Neural progenitor cell (in vitro differentiated cells): Measurements from ENCODE around the gene HK1. TPM values are rescaled to one million over a fixed set of nuclear protein-coding genes. Genes with fewer than 3 reads are reported as not detected.

Experiments used
- DNase-seq: peaks from one replicate; pipeline ENCODE4 v3.0.0-alpha.2; 2016; ENCODE audit warnings: low spot score
- H2AFZ ChIP-seq: fragments of 200-600 bp; sonication (generic); replicated peaks from 2 replicates; pipeline ENCODE4 v1.6.1; 2016; ENCODE audit warnings: antibody characterized with exemption
- H3F3A ChIP-seq: fragments of 200-600 bp; sonication (generic); 2 replicates; pipeline ENCODE4 v1.6.1; 2016; ENCODE audit warnings: antibody characterized with exemption, low read depth
- H3K27ac ChIP-seq: fragments of 200-600 bp; sonication (generic); 2 replicates; pipeline ENCODE4 v1.5.1; 2016; ENCODE audit warnings: mild to moderate bottlenecking
- H3K27me3 ChIP-seq: fragments of 200-600 bp; sonication (generic); 2 replicates; pipeline ENCODE4 v1.6.1; 2016; ENCODE audit warnings: mild to moderate bottlenecking, moderate library complexity
- H3K36me3 ChIP-seq: fragments of 200-600 bp; sonication (generic); 2 replicates; pipeline ENCODE4 v1.5.1; 2016
- H3K4me1 ChIP-seq: fragments of 200-600 bp; sonication (generic); 2 replicates; pipeline ENCODE4 v1.6.1; 2016; ENCODE audit warnings: mixed run types
- H3K4me2 ChIP-seq: fragments of 200-600 bp; sonication (generic); 2 replicates; pipeline ENCODE4 v1.6.1; 2016
- H3K4me3 ChIP-seq: fragments of 200-600 bp; sonication (generic); 2 replicates; pipeline ENCODE4 v1.5.1; 2016
- H3K79me2 ChIP-seq: fragments of 200-600 bp; sonication (generic); 2 replicates; pipeline ENCODE4 v1.6.1; 2016; ENCODE audit warnings: low read depth
- H3K9ac ChIP-seq: fragments of 200-600 bp; sonication (generic); 2 replicates; pipeline ENCODE4 v1.6.1; 2016
- H3K9me3 ChIP-seq: fragments of 200-600 bp; sonication (generic); 2 replicates; pipeline ENCODE4 v1.5.1; 2016; ENCODE audit warnings: low read depth
- H4K20me1 ChIP-seq: fragments of 200-600 bp; sonication (generic); 2 replicates; pipeline ENCODE4 v1.6.1; 2016; ENCODE audit warnings: low read depth
- H3K27ac Mint-ChIP-seq: 3 replicates; pipeline ENCODE4 v1.8.0; 2021; ENCODE audit warnings: mixed read lengths
- H3K27me3 Mint-ChIP-seq: 2 replicates; pipeline ENCODE4 v1.8.0; 2022; ENCODE audit warnings: low read depth, mild to moderate bottlenecking, inconsistent platforms, moderate library complexity, mixed read lengths; ENCODE audit not compliant: insufficient read depth
- H3K36me3 Mint-ChIP-seq: 3 replicates; pipeline ENCODE4 v1.8.0; 2021; ENCODE audit warnings: mixed read lengths
- H3K4me1 Mint-ChIP-seq: 3 replicates; pipeline ENCODE4 v1.8.0; 2021; ENCODE audit warnings: mixed read lengths
- H3K4me3 Mint-ChIP-seq: 3 replicates; pipeline ENCODE4 v1.8.0; 2021; ENCODE audit warnings: mild to moderate bottlenecking, moderate library complexity, mixed read lengths
- H3K9me3 Mint-ChIP-seq: 3 replicates; pipeline ENCODE4 v1.8.0; 2020; ENCODE audit warnings: mixed read lengths
- EZH2 ChIP-seq: fragments of 200-600 bp; sonication (generic); IDR thresholded peaks from 2 replicates; pipeline ENCODE4 v1.6.1; 2017; ENCODE audit warnings: antibody characterized with exemption, mild to moderate bottlenecking, moderate library complexity
- EZH2phosphoT487 ChIP-seq: fragments of 200-600 bp; sonication (generic); IDR thresholded peaks from 2 replicates; pipeline ENCODE4 v1.6.1; 2017; ENCODE audit warnings: antibody characterized with exemption
- total RNA-seq: library from RNA; depleted of rRNA; stranded (reverse); fragments of >200 nt; gene quantifications from 2 replicates; pipeline ENCODE4 v1.2.3, GENCODE V29; 2015; ENCODE audit warnings: low replicate concordance
- TF ChIP-seq, protein P1 (sequence below): fragments of 200-600 bp; sonication (generic); IDR thresholded peaks from 2 replicates; pipeline ENCODE4 v1.5.1; 2017; ENCODE audit warnings: antibody characterized with exemption, mild to moderate bottlenecking

HK1 gene
- total RNA-seq, 1 donor from 2014 or later, result 30.1 TPM

DNA sequence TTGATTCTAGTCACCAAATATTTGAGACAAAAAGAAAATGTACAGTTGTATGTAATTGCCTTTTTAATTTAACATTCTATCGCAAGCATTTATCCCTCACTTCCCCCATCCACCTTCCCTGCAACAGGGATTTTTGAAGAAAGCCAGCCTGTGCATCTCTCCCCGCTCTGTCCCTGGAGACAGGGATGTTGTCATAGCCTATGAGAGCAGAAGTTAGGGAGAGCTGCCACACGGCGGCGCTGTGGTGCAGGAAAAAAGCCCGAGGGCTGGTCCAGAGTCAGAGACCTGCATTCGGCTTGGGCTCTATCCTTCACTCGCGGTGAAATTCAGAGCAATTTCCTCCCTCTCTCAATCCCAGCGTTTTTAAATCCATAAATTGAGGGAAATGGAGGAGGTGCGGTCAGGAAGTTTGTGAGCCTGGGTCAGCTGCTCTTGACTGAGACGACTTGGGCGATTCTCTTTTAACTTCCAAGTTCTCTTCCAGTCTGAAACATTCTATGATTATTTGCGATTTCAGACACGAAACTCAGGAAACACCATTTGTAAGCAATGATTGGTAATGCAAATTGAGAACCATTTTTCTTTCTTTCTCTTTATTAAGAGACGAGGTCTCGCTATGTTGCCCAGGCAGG, 40.7 kb upstream of the HK1 start:
- peaks cover 29% of the 10 kb centered on the region for H3K4me1 Mint-ChIP-seq
- H3K27me3 Mint-ChIP-seq, result no peaks in the 10 kb centered on the region
- Histone ChIP-seq H2AFZ (peak overlapping the region; percentile 97), H3K79me2 (no peaks in the 10 kb centered on the region), H3K4me2 (peak overlapping the region; percentile 55), H3F3A (peaks cover 11% of the 10 kb centered on the region), H3K27ac (no peak overlapping the region), H3K9me3 (no peaks in the 10 kb centered on the region), H3K9ac (no peak overlapping the region), H3K36me3 (no peaks in the 10 kb centered on the region), H3K27me3 (peaks cover 5% of the 10 kb centered on the region), H3K4me3 (no peak overlapping the region), H3K4me1 (peaks cover 11% of the 10 kb centered on the region), H4K20me1 (no peaks in the 10 kb centered on the region)
- DNase-seq, result peak; percentile 89
- TF ChIP-seq EZH2 (no peak), EZH2phosphoT487 (no peak)
- TF ChIP-seq, protein P1, sequence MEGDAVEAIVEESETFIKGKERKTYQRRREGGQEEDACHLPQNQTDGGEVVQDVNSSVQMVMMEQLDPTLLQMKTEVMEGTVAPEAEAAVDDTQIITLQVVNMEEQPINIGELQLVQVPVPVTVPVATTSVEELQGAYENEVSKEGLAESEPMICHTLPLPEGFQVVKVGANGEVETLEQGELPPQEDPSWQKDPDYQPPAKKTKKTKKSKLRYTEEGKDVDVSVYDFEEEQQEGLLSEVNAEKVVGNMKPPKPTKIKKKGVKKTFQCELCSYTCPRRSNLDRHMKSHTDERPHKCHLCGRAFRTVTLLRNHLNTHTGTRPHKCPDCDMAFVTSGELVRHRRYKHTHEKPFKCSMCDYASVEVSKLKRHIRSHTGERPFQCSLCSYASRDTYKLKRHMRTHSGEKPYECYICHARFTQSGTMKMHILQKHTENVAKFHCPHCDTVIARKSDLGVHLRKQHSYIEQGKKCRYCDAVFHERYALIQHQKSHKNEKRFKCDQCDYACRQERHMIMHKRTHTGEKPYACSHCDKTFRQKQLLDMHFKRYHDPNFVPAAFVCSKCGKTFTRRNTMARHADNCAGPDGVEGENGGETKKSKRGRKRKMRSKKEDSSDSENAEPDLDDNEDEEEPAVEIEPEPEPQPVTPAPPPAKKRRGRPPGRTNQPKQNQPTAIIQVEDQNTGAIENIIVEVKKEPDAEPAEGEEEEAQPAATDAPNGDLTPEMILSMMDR, result peak; percentile 98
- H3K9me3 Mint-ChIP-seq, result no peaks in the 10 kb centered on the region
- no peak overlapping the region for H3K4me3 Mint-ChIP-seq
- H3K27ac Mint-ChIP-seq, result no peak overlapping the region
- no peaks in the 10 kb centered on the region for H3K36me3 Mint-ChIP-seq

DNA sequence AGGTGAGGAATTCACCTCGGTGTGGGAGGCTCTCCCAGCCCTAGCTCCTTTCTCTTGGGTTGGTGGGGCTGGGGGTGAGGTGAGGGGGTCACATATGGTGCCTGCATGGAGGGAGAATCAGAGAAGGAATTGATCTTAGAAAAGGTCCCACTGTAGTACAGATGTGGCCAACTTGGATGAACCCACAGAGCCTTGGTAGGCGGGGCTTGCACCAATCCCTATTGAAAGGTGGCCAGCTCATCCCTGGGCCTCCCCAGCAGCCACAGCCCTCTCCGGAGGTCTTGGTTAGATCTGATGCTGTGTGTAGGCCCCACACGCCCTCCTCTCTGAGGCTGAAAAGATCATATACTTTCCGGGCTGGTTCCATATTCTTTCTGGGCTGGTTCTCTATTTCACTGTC, 39.2 kb upstream of the HK1 start:
- Histone ChIP-seq H3F3A (peaks cover 3% of the 10 kb centered on the region), H3K27ac (no peak overlapping the region), H3K4me3 (no peak overlapping the region), H3K4me1 (peaks cover 4% of the 10 kb centered on the region), H3K79me2 (no peaks in the 10 kb centered on the region), H2AFZ (no peak overlapping the region), H3K36me3 (no peaks in the 10 kb centered on the region), H3K9ac (no peak overlapping the region), H3K9me3 (no peaks in the 10 kb centered on the region), H3K4me2 (no peak overlapping the region), H3K27me3 (peaks cover 5% of the 10 kb centered on the region), H4K20me1 (no peaks in the 10 kb centered on the region)
- Mint-ChIP-seq H3K27me3 (no peaks in the 10 kb centered on the region), H3K36me3 (no peaks in the 10 kb centered on the region), H3K27ac (no peak overlapping the region), H3K9me3 (no peaks in the 10 kb centered on the region), H3K4me3 (no peak overlapping the region), H3K4me1 (peaks cover 22% of the 10 kb centered on the region)
- DNase-seq, result peak; percentile 25
- TF ChIP-seq EZH2 (no peak), EZH2phosphoT487 (no peak)
- TF ChIP-seq, protein P1, result no peak

DNA sequence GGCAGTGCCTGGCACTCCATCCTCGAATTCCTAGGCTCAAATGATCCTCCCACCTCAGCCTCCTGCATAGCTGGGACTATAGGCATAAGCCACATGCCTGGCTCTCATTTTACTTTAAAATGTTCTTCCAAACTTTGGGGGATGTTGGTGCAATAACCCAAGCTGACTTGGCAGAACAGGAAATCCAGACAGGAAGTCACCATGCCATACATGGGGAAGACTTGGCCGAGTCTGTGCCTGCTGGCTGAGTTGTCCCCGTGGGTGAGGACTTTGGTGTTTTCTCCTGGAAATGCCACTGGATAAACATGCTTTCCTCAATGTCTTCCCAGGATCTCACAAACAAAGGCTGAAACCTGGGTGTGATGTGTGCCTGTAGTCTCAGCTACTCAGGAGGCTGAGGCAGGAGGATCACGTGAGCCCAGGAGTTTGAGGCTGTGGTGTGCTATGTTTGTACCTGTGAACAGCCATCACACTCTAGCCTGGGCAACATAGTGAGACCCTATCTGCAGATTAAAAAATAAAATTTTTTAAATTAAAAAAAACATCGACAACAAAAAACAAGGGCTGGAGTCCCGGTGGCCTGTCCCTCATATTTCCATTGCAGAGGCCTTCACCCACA, 38.4 kb upstream of the HK1 start:
- Mint-ChIP-seq H3K36me3 (no peaks in the 10 kb centered on the region), H3K4me1 (peaks cover 20% of the 10 kb centered on the region), H3K9me3 (no peaks in the 10 kb centered on the region), H3K4me3 (no peak overlapping the region), H3K27me3 (no peaks in the 10 kb centered on the region), H3K27ac (no peak overlapping the region)
- no peak overlapping the region for H3K4me3 ChIP-seq
- TF ChIP-seq, protein P1, result no peak
- TF ChIP-seq EZH2 (no peak), EZH2phosphoT487 (no peak)
- H3K27ac ChIP-seq, result no peak overlapping the region
- no peaks in the 10 kb centered on the region for H3K79me2 ChIP-seq
- no peaks in the 10 kb centered on the region for H4K20me1 ChIP-seq
- H3K9me3 ChIP-seq, result no peaks in the 10 kb centered on the region
- H3K36me3 ChIP-seq, result no peaks in the 10 kb centered on the region
- H2AFZ ChIP-seq, result no peak overlapping the region
- H3K4me1 ChIP-seq, result peaks cover 4% of the 10 kb centered on the region
- H3F3A ChIP-seq, result no peaks in the 10 kb centered on the region
- DNase-seq, result no peak
- no peak overlapping the region for H3K4me2 ChIP-seq
- H3K9ac ChIP-seq, result no peak overlapping the region
- H3K27me3 ChIP-seq, result peaks cover 5% of the 10 kb centered on the region
